ENCODE measurements around the gene KHDRBS2.

The KHDRBS2 gene

DNA sequence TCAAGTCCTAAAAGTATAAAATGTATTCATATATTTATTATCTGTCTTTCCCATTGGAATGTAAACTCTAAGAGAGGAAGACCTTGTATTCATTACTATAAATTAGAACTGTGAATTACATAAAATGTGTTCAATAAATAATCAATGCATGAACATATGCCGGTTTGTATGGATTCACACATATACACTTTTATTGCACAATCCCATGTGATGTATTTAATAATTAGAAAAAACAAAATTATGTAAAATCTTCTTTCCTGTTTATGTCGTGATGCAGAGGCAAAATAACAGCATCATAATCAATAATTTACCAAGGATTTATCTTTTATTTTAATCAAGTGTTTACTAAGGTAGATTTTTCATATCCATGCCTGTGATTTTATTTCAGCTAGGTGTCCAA, 240.5 kb downstream of the KHDRBS2 start:
- no CpG with 5 or more reads among the region's 2 CpGs for WGBS (ENCODE audit: extremely low coverage, insufficient coverage, low lambda C conversion rate)
- H2BK5ac ChIP-seq (ENCODE audit: low read length), result no peak overlapping the region
- no peaks in the 10 kb centered on the region for H3K27me3 ChIP-seq (ENCODE audit: insufficient read depth, low read length, poor library complexity)
- H3K56ac ChIP-seq (ENCODE audit: low read length), result no peak overlapping the region
- no peak overlapping the region for H2BK15ac ChIP-seq (replicated peaks; ENCODE audit: low read depth)
- H2AK5ac ChIP-seq (ENCODE audit: low read length), result no peak overlapping the region
- no peak overlapping the region for H3K9ac ChIP-seq (ENCODE audit: low read length)
- no peak overlapping the region for H3K23ac ChIP-seq (ENCODE audit: low read length)
- no peak overlapping the region for H3K18ac ChIP-seq (ENCODE audit: low read length)
- no peaks in the 10 kb centered on the region for H3K79me1 ChIP-seq (ENCODE audit: low read length)
- no peak overlapping the region for H3K4me3 ChIP-seq (ENCODE audit: low read length)
- H3K4ac ChIP-seq (ENCODE audit: low read depth, low read length), result no peak overlapping the region
- H4K5ac ChIP-seq (ENCODE audit: low read length), result no peak overlapping the region
- H2BK120ac ChIP-seq (ENCODE audit: low read depth, low read length), result no peak overlapping the region
- no peak for DNase-seq
- no peak overlapping the region for H4K8ac ChIP-seq (ENCODE audit: low read depth, low read length)
- no peaks in the 10 kb centered on the region for H3K79me2 ChIP-seq (ENCODE audit: control insufficient read depth, insufficient read depth, low read length)
- H3K4me1 ChIP-seq (ENCODE audit: control insufficient read depth, low read depth, low read length), result no peaks in the 10 kb centered on the region
- H3K36me3 ChIP-seq (ENCODE audit: control insufficient read depth, insufficient read depth, low read length), result no peaks in the 10 kb centered on the region
- no peak overlapping the region for H3K4me2 ChIP-seq (ENCODE audit: low read length)
- no peak overlapping the region for H3K27ac ChIP-seq (ENCODE audit: low read depth, low read length)

- Histone ChIP-seq H3K4ac (ENCODE audit: low read depth, low read length) (no peak overlapping the region), H3K4me2 (ENCODE audit: low read length) (no peak overlapping the region)
These were observed 242.9 kb downstream of the KHDRBS2 start for GRCh38 chr6:62043084-62043483.

GRCh38 chr6:62042429-62042828, 243.6 kb downstream of the KHDRBS2 start:
- no peaks in the 10 kb centered on the region for H3K4me1 ChIP-seq (ENCODE audit: control insufficient read depth, low read depth, low read length)
- H3K56ac ChIP-seq (ENCODE audit: low read length), result no peak overlapping the region
- no peak overlapping the region for H4K8ac ChIP-seq (ENCODE audit: low read depth, low read length)
- H2BK5ac ChIP-seq (ENCODE audit: low read length), result no peak overlapping the region
- H2AK5ac ChIP-seq (ENCODE audit: low read length), result no peak overlapping the region
- no peak overlapping the region for H2BK120ac ChIP-seq (ENCODE audit: low read depth, low read length)
- H3K4me2 ChIP-seq (ENCODE audit: low read length), result no peak overlapping the region
- no peak overlapping the region for H3K4ac ChIP-seq (ENCODE audit: low read depth, low read length)
- peak; percentile 2 for DNase-seq
- no peak overlapping the region for H3K23ac ChIP-seq (ENCODE audit: low read length)
- no peaks in the 10 kb centered on the region for H3K27me3 ChIP-seq (ENCODE audit: insufficient read depth, low read length, poor library complexity)
- no peak overlapping the region for H3K9ac ChIP-seq (ENCODE audit: low read length)
- H3K4me3 ChIP-seq (ENCODE audit: low read length), result no peak overlapping the region
- no peaks in the 10 kb centered on the region for H3K36me3 ChIP-seq (ENCODE audit: control insufficient read depth, insufficient read depth, low read length)
- no peak overlapping the region for H3K27ac ChIP-seq (ENCODE audit: low read depth, low read length)
- H2BK15ac ChIP-seq (replicated peaks; ENCODE audit: low read depth), result no peak overlapping the region
- H3K18ac ChIP-seq (ENCODE audit: low read length), result no peak overlapping the region
- H4K5ac ChIP-seq (ENCODE audit: low read length), result no peak overlapping the region
- no peaks in the 10 kb centered on the region for H3K79me2 ChIP-seq (ENCODE audit: control insufficient read depth, insufficient read depth, low read length)
- H3K79me1 ChIP-seq (ENCODE audit: low read length), result no peaks in the 10 kb centered on the region

More at GRCh38 chr6:62043084-62043483, 242.9 kb downstream of the KHDRBS2 start:
- no peak overlapping the region for H3K18ac ChIP-seq (ENCODE audit: low read length)
- H3K36me3 ChIP-seq (ENCODE audit: control insufficient read depth, insufficient read depth, low read length), result no peaks in the 10 kb centered on the region
- H3K4me1 ChIP-seq (ENCODE audit: control insufficient read depth, low read depth, low read length), result no peaks in the 10 kb centered on the region
- no peaks in the 10 kb centered on the region for H3K79me2 ChIP-seq (ENCODE audit: control insufficient read depth, insufficient read depth, low read length)
- no peak overlapping the region for H3K56ac ChIP-seq (ENCODE audit: low read length)
- H2AK5ac ChIP-seq (ENCODE audit: low read length), result no peak overlapping the region
- no peak overlapping the region for H3K27ac ChIP-seq (ENCODE audit: low read depth, low read length)
- H3K23ac ChIP-seq (ENCODE audit: low read length), result no peak overlapping the region
- DNase-seq, result no peak
- no peak overlapping the region for H4K5ac ChIP-seq (ENCODE audit: low read length)
- no peak overlapping the region for H3K4me3 ChIP-seq (ENCODE audit: low read length)
- no peaks in the 10 kb centered on the region for H3K27me3 ChIP-seq (ENCODE audit: insufficient read depth, low read length, poor library complexity)
- no peak overlapping the region for H2BK120ac ChIP-seq (ENCODE audit: low read depth, low read length)
- H2BK5ac ChIP-seq (ENCODE audit: low read length), result no peak overlapping the region
- H2BK15ac ChIP-seq (replicated peaks; ENCODE audit: low read depth), result no peak overlapping the region
- H3K9ac ChIP-seq (ENCODE audit: low read length), result no peak overlapping the region
- no peaks in the 10 kb centered on the region for H3K79me1 ChIP-seq (ENCODE audit: low read length)
- no peak overlapping the region for H4K8ac ChIP-seq (ENCODE audit: low read depth, low read length)

DNA sequence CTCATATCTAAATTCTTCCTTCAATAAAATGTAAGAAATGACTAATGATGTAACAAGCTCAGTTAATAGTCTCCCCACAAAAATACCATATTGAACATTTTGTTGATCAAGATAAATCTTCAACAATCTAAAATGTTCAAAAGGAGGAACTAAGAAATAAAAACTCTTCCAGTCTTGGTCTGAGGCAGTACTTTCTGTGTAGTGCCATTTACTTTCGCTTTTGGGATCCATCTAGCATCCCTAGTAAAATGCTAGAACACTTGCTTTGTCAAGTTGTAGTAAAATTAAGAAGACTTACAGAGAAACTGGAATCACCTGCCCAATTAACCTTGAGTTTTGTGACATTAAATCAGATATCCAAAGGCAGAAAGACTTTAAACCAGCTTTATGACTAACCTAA, 246.4 kb downstream of the KHDRBS2 start:
- Histone ChIP-seq H2BK120ac (ENCODE audit: low read depth, low read length) (no peak overlapping the region), H3K4me1 (ENCODE audit: control insufficient read depth, low read depth, low read length) (no peaks in the 10 kb centered on the region), H2BK5ac (ENCODE audit: low read length) (no peak overlapping the region), H3K79me2 (ENCODE audit: control insufficient read depth, insufficient read depth, low read length) (no peaks in the 10 kb centered on the region), H3K4me2 (ENCODE audit: low read length) (no peak overlapping the region), H3K18ac (ENCODE audit: low read length) (no peak overlapping the region), H3K9ac (ENCODE audit: low read length) (no peak overlapping the region), H3K4me3 (ENCODE audit: low read length) (no peak overlapping the region), H3K27me3 (ENCODE audit: insufficient read depth, low read length, poor library complexity) (no peaks in the 10 kb centered on the region), H3K4ac (ENCODE audit: low read depth, low read length) (no peak overlapping the region), H4K5ac (ENCODE audit: low read length) (no peak overlapping the region), H2AK5ac (ENCODE audit: low read length) (no peak overlapping the region), H3K79me1 (ENCODE audit: low read length) (no peaks in the 10 kb centered on the region), H4K8ac (ENCODE audit: low read depth, low read length) (no peak overlapping the region), H3K27ac (ENCODE audit: low read depth, low read length) (no peak overlapping the region), H3K56ac (ENCODE audit: low read length) (no peak overlapping the region), H2BK15ac (replicated peaks; ENCODE audit: low read depth) (no peak overlapping the region), H3K36me3 (ENCODE audit: control insufficient read depth, insufficient read depth, low read length) (no peaks in the 10 kb centered on the region), H3K23ac (ENCODE audit: low read length) (no peak overlapping the region)
- no peak for DNase-seq
- WGBS (ENCODE audit: extremely low coverage, insufficient coverage, low lambda C conversion rate), result no CpG with 5 or more reads among the region's 1 CpG

DNA sequence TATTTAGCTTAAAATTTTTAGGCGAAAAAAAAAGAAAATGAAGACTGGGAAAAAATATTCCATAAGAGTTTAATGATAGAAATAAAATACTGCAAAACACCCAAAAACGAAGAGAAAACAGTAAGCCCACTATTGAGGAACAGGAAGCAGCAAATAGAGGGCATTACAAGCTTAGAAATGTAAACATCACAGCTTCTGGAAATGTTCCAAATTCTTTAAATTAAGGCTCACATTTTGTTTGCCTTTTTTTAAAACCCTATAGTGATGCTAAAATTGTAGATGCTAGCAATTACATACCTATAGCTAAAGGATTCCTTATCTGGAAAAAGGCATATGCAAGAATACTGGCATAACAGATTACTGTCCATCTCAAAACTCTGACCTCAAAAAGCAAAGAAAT, 248.6 kb downstream of the KHDRBS2 start:
- Histone ChIP-seq H2AK5ac (ENCODE audit: low read length) (no peak overlapping the region), H3K27me3 (ENCODE audit: insufficient read depth, low read length, poor library complexity) (no peaks in the 10 kb centered on the region), H3K18ac (ENCODE audit: low read length) (no peak overlapping the region), H3K23ac (ENCODE audit: low read length) (no peak overlapping the region), H3K56ac (ENCODE audit: low read length) (no peak overlapping the region), H4K5ac (ENCODE audit: low read length) (no peak overlapping the region), H3K27ac (ENCODE audit: low read depth, low read length) (no peak overlapping the region), H3K4me1 (ENCODE audit: control insufficient read depth, low read depth, low read length) (no peaks in the 10 kb centered on the region), H2BK15ac (replicated peaks; ENCODE audit: low read depth) (no peak overlapping the region), H3K36me3 (ENCODE audit: control insufficient read depth, insufficient read depth, low read length) (no peaks in the 10 kb centered on the region), H4K8ac (ENCODE audit: low read depth, low read length) (no peak overlapping the region), H2BK120ac (ENCODE audit: low read depth, low read length) (no peak overlapping the region), H3K9ac (ENCODE audit: low read length) (no peak overlapping the region), H2BK5ac (ENCODE audit: low read length) (no peak overlapping the region), H3K79me2 (ENCODE audit: control insufficient read depth, insufficient read depth, low read length) (no peaks in the 10 kb centered on the region), H3K4ac (ENCODE audit: low read depth, low read length) (no peak overlapping the region), H3K4me3 (ENCODE audit: low read length) (no peak overlapping the region), H3K4me2 (ENCODE audit: low read length) (no peak overlapping the region), H3K79me1 (ENCODE audit: low read length) (no peaks in the 10 kb centered on the region)
- peak; percentile 18 for DNase-seq
- WGBS (ENCODE audit: extremely low coverage, insufficient coverage, low lambda C conversion rate), result no CpG with 5 or more reads among the region's 2 CpGs

- no peak overlapping the region for H3K18ac ChIP-seq (ENCODE audit: low read length)
- no peaks in the 10 kb centered on the region for H3K36me3 ChIP-seq (ENCODE audit: control insufficient read depth, insufficient read depth, low read length)
- H3K4ac ChIP-seq (ENCODE audit: low read depth, low read length), result no peak overlapping the region
- H3K79me1 ChIP-seq (ENCODE audit: low read length), result no peaks in the 10 kb centered on the region
- no peak overlapping the region for H2BK5ac ChIP-seq (ENCODE audit: low read length)
- no peak overlapping the region for H3K27ac ChIP-seq (ENCODE audit: low read depth, low read length)
- H3K4me1 ChIP-seq (ENCODE audit: control insufficient read depth, low read depth, low read length), result no peaks in the 10 kb centered on the region
- no peak overlapping the region for H4K8ac ChIP-seq (ENCODE audit: low read depth, low read length)
- H2BK120ac ChIP-seq (ENCODE audit: low read depth, low read length), result no peak overlapping the region
- H4K5ac ChIP-seq (ENCODE audit: low read length), result no peak overlapping the region
- no peak overlapping the region for H3K4me2 ChIP-seq (ENCODE audit: low read length)
- H3K27me3 ChIP-seq (ENCODE audit: insufficient read depth, low read length, poor library complexity), result no peaks in the 10 kb centered on the region
- WGBS (ENCODE audit: extremely low coverage, insufficient coverage, low lambda C conversion rate), result no CpG with 5 or more reads among the region's 1 CpG
- no peak overlapping the region for H3K9ac ChIP-seq (ENCODE audit: low read length)
- no peaks in the 10 kb centered on the region for H3K79me2 ChIP-seq (ENCODE audit: control insufficient read depth, insufficient read depth, low read length)
- no peak overlapping the region for H3K23ac ChIP-seq (ENCODE audit: low read length)
- no peak overlapping the region for H2AK5ac ChIP-seq (ENCODE audit: low read length)
- H3K4me3 ChIP-seq (ENCODE audit: low read length), result no peak overlapping the region
- no peak overlapping the region for H2BK15ac ChIP-seq (replicated peaks; ENCODE audit: low read depth)
- H3K56ac ChIP-seq (ENCODE audit: low read length), result no peak overlapping the region
- DNase-seq, result peak; percentile 8
These were observed 250.1 kb downstream of the KHDRBS2 start for GRCh38 chr6:62035952-62036351.
